Left lung (tissue), 10 donors: ENCODE results near the gene RPS19BP1. TPM values are rescaled to one million over a fixed set of nuclear protein-coding genes. Genes with fewer than 3 reads are reported as not detected.

Experiments
- ATAC-seq: fragments of 200-7000 bp; cut with Tn5 transposase; one replicate; pipeline ENCODE4 v1.9.1; 2020; ENCODE audit warnings: moderate library complexity
- DNase-seq, 4 donors: peaks; one replicate each; pipeline ENCODE4 v3.0.0-alpha.2; 2013 to 2020
- H3K27ac ChIP-seq, 2 donors: fragments of 200-600 bp; sonication (generic) in 1 of 2; one replicate each; pipeline versions ENCODE4 v1.5.0 to v1.8.0; 2020 to 2021
- H3K27me3 ChIP-seq, 2 donors: fragments of 200-600 bp; sonication (generic) in 1 of 2; one replicate each; pipeline versions ENCODE4 v1.5.0 to v1.8.0; 2020 to 2021
- H3K36me3 ChIP-seq, 2 donors: fragments of 200-600 bp; sonication (generic) in 1 of 2; one replicate each; pipeline versions ENCODE4 v1.5.0 to v1.8.0; 2020 to 2021
- H3K4me1 ChIP-seq, 2 donors: fragments of 200-600 bp; one replicate each; pipeline ENCODE4 v1.8.0; 2021
- H3K4me3 ChIP-seq, 2 donors: fragments of 200-600 bp; sonication (generic) in 1 of 2; one replicate each; pipeline versions ENCODE4 v1.5.0 to v1.8.0; 2020 to 2021; ENCODE audit warnings: mild to moderate bottlenecking in 1 of 2
- H3K9me3 ChIP-seq, 2 donors: fragments of 200-600 bp; sonication (generic) in 1 of 2; one replicate each; pipeline versions ENCODE4 v1.5.0 to v1.8.0; 2020 to 2021
- intact Hi-C, 2 donors: fragments of 100-400 bp; cut with DNase I; formaldehyde crosslinking; loops; one replicate each; pipeline versions ENCODE4 v1.11.2 to v1.14.2; 2022
- polyA plus RNA-seq, 6 donors: library from polyadenylated mRNA; unstranded; fragments of 120-200 nt; gene quantifications; one replicate each; pipeline ENCODE4 v1.2.1, GENCODE V29; 2013; ENCODE audit not compliant: insufficient read length in 6 of 6
- total RNA-seq, 2 donors: library from RNA; stranded (reverse); fragmentation: NEBNext Ultra II Directional; extraction: Animal tissue kit (Norgen Biotek cat#: 25700); gene quantifications; one replicate each; pipeline ENCODE4 v1.2.1, GENCODE V29; 2021
- TF ChIP-seq, protein P1 (sequence below), 2 donors: fragments of 200-600 bp; sonication (generic) in 1 of 2; IDR thresholded peaks; one replicate each; pipeline versions ENCODE4 v1.5.0 to v1.8.0; 2021; ENCODE audit warnings: antibody characterized with exemption in 2 of 2
- donor health status: DM: no; HTN: yes; CAD: no.
- donor health status: DM: no; HTN: no; CAD: no.

The RPS19BP1 gene
- total and polyA plus RNA-seq, 8 donors: 42.3 to 88.4 (median 51.8) TPM

- no peak for DNase-seq
- no peak for ATAC-seq
- intact Hi-C loops: loop anchor here in 1 of 2 donors (5.0 kb wide), 1 partner anchor 36 kb away; no protein-coding TSS in a partner anchor
Measured at GRCh38 chr22:39491696-39492095, 40.9 kb downstream of the RPS19BP1 start.

DNA sequence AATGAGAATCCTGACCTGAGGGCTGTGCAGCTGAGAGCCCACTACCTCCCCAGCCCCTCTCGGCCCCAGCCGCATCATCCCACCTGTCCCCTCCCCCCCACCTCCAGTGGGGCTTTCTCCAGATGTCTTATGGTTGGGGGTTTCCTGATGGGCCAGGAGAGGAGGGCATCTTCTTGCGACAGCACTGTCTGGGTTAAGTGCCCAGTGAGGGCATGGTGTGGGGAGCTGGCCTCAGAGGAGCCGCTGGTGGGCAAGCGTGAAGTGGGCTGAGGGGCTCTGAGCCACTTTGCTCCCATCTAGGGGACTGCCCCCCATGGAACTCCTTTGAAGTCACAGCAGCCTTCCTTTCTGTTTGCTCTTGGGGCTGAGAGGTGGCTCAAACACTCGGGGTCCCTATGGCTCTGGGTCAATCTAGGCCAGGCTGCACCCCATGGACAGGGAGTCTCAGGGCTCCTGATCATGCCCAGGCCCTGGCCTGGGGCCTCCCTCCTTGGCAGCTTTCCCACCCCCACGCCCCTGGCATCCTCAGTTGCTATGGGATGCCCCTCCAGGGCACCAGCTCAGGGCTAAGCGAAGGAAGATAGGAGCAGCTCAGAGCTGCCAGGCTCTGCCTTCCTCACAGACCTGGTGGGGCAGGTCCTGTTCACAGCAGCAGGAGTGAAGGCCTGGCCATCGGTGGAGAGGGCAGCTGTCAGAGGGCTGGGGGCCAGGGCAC, 41.4 kb downstream of the RPS19BP1 start:
- Histone ChIP-seq H3K4me1 (peaks cover 0 to 40% of the 10 kb centered on the region in 2 donors), H3K36me3 (no peaks in the 10 kb centered on the region), H3K27me3 (no peaks in the 10 kb centered on the region), H3K9me3 (no peaks in the 10 kb centered on the region), H3K27ac (no peak overlapping the region), H3K4me3 (no peak overlapping the region)
- DNase-seq (no peak), ATAC-seq (no peak)
- TF ChIP-seq, protein P1, sequence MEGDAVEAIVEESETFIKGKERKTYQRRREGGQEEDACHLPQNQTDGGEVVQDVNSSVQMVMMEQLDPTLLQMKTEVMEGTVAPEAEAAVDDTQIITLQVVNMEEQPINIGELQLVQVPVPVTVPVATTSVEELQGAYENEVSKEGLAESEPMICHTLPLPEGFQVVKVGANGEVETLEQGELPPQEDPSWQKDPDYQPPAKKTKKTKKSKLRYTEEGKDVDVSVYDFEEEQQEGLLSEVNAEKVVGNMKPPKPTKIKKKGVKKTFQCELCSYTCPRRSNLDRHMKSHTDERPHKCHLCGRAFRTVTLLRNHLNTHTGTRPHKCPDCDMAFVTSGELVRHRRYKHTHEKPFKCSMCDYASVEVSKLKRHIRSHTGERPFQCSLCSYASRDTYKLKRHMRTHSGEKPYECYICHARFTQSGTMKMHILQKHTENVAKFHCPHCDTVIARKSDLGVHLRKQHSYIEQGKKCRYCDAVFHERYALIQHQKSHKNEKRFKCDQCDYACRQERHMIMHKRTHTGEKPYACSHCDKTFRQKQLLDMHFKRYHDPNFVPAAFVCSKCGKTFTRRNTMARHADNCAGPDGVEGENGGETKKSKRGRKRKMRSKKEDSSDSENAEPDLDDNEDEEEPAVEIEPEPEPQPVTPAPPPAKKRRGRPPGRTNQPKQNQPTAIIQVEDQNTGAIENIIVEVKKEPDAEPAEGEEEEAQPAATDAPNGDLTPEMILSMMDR (IDR thresholded peaks at IDR 0.05): no peak
- intact Hi-C loops: loop anchor here in 1 of 2 donors (5.0 kb wide), 1 partner anchor 36 kb away; no protein-coding TSS in a partner anchor

More at GRCh38 chr22:39491696-39492095, 40.9 kb downstream of the RPS19BP1 start:
- no peak overlapping the region for H3K27ac ChIP-seq
- TF ChIP-seq, protein P1 (IDR thresholded peaks at IDR 0.05): no peak
- H3K9me3 ChIP-seq: no peaks in the 10 kb centered on the region
- no peaks in the 10 kb centered on the region for H3K27me3 ChIP-seq
- no peaks in the 10 kb centered on the region for H3K36me3 ChIP-seq
- H3K4me3 ChIP-seq: no peak overlapping the region
- peaks cover 0 to 46% of the 10 kb centered on the region in 2 donors for H3K4me1 ChIP-seq

- peaks cover 0 to 32% of the 10 kb centered on the region in 2 donors for H3K4me1 ChIP-seq
- no peaks in the 10 kb centered on the region for H3K36me3 ChIP-seq
- H3K27me3 ChIP-seq: no peaks in the 10 kb centered on the region
- TF ChIP-seq, protein P1 (IDR thresholded peaks at IDR 0.05): no peak
- H3K27ac ChIP-seq: no peak overlapping the region
- ATAC-seq (peak; percentile 86), DNase-seq (peak in 2 of 4 donors; percentile 83 to 94)
- intact Hi-C loops: loop anchor here in 1 of 2 donors (5.0 kb wide), 1 partner anchor 37 kb away; no protein-coding TSS in a partner anchor
- no peak overlapping the region for H3K4me3 ChIP-seq
- H3K9me3 ChIP-seq: no peaks in the 10 kb centered on the region
Measured at GRCh38 chr22:39490135-39490798, 42.3 kb downstream of the RPS19BP1 start.

DNA sequence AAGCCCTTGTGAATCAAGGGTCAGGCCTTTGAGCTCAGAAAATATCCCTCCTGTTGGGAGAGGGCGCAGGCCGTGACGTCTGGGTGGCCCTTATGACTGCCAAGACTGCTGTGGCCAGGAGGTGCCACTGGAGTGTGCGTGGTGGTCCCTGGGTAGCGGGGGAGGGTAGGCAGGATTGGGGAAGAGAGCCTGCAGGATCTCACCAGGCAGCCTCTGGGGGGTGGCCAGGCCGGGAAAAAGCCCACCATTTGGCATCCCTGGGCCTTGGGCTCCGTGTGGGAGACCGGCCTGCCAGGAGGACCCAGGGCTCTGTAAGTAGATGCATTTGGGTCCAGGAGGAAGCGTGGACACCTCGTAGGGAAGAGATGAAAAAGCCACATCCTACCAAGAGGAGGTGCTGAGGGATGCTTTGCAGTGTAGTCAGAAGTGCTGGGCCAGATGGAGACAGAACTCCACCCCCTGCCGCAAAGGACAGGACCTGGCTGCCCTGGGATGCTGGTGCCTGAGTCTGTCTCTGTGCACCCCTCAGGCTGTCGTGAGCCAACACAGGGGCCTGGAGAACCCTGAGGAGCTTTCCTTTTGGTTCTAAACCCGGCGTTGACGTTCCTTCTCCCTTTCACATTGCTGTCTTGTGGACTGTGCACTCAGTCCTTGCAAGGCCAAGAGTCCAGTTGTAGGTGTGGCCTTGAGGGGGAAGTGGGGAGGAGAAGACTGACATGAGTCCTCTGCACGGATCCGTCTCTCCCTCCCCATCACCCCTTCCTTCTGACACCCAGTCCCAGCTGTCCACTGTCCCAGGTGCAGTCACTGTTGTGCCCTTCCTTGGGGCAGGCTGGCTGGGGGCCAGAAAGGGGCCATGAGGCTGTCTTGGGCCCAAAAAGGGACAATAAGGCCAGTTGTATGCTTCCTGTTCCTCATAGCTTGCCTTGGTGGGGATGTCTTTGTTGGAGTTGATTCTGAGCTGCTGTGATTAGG, 43.2 kb downstream of the RPS19BP1 start:
- ATAC-seq: peak; percentile 27
- H3K27ac ChIP-seq: no peak overlapping the region
- TF ChIP-seq, protein P1 (IDR thresholded peaks at IDR 0.05): no peak

More for the DNA sequence above, 43.2 kb downstream of the RPS19BP1 start:
- peaks cover 0 to 23% of the 10 kb centered on the region in 2 donors for H3K4me1 ChIP-seq
- intact Hi-C loops: loop anchor here in 1 of 2 donors (5.0 kb wide), 1 partner anchor 38 kb away; no protein-coding TSS in a partner anchor
- H3K4me3 ChIP-seq: no peak overlapping the region
- no peaks in the 10 kb centered on the region for H3K27me3 ChIP-seq
- no peaks in the 10 kb centered on the region for H3K36me3 ChIP-seq
- DNase-seq: no peak
- no peaks in the 10 kb centered on the region for H3K9me3 ChIP-seq
